ENCODE measurements around the gene PCSK4.
"Not testable (repeated sequence)": the region's sequence is repeated elsewhere in the genome, so short reads cannot be mapped to it uniquely, and the experiment has no call there.

Gene PCSK4

GRCh38 chr19:1521636-1522035 lies 31.5 kb upstream of the PCSK4 start:
- no peak for DNase-seq

DNA sequence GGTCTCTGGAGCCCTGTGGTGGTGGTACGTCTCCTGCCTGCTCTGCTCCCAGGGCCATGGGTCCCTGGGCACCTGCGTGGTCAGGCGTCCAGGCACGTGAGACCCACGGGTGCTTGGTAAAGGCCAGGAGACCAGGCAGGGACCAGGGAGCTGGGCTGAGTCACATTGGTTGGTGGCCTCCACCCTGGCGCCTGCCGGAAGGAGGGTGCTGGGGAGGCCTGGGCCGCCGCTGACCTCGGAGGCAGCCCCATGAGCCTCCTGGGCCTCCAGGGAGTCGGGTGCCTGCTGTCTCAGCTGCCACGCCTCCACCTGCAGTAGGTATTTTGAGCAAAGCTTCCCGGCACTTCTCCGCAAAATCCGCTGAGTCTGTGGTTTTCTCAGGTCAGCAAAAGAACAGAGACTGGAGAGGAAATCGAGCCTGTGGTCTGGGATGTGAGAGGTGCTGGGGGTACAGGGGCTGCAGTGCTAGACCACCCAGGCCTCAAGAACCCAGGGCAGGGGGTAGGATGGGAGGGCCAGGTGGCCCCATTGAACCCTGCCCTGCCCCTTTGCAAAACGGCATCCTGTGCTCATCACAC lies 30.1 kb upstream of the PCSK4 start:
- DNase-seq: no peak

DNA sequence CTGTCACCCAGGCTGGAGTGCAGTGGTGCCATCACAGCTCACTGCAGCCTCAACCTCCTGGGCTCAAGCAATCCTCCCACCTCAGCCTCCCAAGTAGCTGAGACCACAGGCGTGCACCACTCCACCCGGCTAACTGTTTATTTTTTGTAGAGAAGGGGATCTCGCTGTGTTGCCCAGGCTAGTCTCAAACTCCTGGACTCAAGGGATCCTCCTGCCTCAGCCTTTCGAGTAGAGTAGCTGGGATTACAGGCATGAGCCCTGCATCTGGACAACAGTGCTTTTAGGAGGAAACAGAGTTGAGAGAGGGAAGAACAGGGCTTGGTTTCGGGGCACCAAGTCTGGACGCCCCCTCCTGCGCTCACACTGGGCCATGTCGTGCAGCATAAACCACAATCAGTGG lies 29.7 kb upstream of the PCSK4 start:
- DNase-seq: not testable (repeated sequence)

DNA sequence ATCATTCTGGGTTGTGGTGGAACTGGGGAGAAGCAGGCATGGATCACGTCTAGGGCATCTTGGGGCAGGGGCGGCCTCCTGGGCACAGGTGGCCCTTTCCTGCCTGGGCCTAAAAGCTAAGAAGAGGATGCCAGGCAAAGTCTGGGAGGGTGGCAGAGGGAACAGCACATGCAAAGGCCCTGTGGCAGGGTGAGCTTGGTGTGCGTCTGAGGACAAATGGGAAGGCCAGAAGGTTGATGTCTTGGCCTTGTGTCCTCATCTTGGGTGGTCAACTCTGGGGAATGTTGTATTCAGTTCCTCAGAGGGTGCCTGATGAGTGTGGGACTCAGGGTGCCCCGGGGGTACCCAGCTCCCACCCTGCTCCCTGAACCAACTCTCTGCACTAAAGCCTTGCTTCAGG lies 28.3 kb upstream of the PCSK4 start:
- DNase-seq: no peak

- DNase-seq: no peak
Observed at GRCh38 chr19:1516395-1516753, 26.2 kb upstream of the PCSK4 start.

- no peak for DNase-seq
Observed at GRCh38 chr19:1514986-1515721, 25.0 kb upstream of the PCSK4 start.

GRCh38 chr19:1514295-1514661 lies 24.1 kb upstream of the PCSK4 start:
- DNase-seq: no peak

DNA sequence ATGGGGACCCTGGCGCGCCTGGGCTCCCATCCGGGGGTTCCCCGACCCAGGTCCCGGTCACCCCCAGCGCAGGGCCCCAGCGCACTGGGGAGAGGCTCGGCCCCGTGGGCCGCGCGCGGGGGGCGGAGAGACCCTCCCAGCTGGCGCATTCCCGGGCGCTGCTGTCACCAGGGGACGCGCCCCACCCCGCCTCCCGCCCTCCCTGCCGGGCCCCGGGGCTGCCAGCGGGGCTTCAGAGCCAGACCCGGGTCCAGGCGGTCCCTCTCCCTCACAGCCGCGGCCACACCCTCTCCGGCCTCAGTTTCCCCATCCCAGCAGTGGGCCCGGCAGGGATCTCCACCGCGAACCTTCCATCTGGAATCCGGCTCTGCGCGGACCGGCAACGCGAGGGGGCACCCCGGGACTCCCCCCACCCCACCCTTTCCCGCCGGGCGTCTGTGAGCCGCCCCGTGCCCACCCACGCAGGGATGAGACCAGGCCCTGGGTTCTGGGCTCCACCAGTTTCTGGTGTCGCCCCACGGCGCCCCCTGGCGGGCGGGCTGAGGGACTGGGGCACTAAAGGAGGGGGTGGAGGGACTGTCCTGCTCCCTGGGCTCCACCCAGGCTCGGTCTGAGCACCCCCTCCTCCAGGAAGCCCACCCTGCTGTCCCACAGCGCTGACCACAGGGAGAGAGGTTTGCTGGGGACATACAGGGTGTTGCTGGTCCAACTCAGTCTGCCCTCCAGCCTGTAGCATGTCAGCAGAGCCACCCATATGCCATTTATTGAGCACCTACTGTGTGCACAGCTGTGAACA lies 23.5 kb upstream of the PCSK4 start:
- peak; percentile 87 for DNase-seq

GRCh38 chr19:1512671-1513498 lies 22.7 kb upstream of the PCSK4 start, which contains the start of gene ADAMTSL5:
Gene ADAMTSL5, minus strand, starts transcription at chr19:1513019. Its CDS starts 2,076 bp downstream, at chr19:1510943.
- peak; percentile 83 for DNase-seq

DNA sequence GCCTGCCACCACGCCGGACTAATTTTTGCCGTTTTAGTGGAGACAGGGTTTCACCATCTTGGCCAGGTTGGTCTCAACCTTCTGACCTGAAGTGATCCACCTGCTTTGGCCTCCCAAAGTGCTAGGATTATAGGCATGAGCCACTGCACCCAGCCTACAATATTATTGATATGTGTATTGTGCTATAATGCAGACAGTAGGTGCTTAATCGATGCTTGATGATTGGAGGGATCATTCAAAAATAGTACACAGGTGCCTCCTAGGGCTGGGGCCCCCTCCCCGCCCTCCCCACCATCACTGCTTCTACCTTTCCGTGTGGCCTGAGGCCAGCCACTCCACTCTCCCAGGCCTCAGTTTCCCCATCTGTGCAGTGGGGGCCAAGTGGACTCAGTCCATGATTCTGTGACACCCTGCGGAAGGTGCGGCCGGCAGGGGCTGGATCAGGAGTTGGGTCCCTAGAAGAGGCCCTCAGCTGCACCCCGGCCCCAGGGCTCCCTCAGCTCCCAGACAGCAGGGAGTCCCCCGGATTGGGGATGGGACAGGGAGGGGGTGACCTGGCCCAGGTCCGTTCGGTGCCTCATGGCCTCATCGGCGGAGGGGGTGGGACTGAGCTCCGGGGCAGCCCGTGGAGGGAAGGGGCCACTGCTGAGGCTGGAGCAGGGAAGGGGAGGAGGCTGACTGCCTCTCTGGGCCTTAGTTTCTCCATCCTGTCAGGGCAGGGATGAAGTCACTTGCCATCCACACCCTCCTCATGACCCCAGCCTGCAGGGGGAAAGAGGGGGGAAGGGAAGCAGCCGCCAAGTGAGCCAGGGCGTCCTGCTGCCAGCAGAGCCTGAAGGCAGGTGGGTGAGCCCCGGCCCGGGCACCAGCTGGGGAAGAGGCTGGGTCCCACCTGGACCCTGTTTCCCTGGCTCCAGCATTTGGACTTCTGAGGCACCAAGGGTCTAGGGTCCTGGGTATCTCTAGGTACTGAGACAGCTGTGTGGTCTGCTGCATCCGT lies 21.5 kb upstream of the PCSK4 start:
- no peak for DNase-seq

GRCh38 chr19:1510807-1511206 lies 20.7 kb upstream of the PCSK4 start:
- DNase-seq: no peak

GRCh38 chr19:1510442-1510806 lies 20.3 kb upstream of the PCSK4 start:
- no peak for DNase-seq

DNA sequence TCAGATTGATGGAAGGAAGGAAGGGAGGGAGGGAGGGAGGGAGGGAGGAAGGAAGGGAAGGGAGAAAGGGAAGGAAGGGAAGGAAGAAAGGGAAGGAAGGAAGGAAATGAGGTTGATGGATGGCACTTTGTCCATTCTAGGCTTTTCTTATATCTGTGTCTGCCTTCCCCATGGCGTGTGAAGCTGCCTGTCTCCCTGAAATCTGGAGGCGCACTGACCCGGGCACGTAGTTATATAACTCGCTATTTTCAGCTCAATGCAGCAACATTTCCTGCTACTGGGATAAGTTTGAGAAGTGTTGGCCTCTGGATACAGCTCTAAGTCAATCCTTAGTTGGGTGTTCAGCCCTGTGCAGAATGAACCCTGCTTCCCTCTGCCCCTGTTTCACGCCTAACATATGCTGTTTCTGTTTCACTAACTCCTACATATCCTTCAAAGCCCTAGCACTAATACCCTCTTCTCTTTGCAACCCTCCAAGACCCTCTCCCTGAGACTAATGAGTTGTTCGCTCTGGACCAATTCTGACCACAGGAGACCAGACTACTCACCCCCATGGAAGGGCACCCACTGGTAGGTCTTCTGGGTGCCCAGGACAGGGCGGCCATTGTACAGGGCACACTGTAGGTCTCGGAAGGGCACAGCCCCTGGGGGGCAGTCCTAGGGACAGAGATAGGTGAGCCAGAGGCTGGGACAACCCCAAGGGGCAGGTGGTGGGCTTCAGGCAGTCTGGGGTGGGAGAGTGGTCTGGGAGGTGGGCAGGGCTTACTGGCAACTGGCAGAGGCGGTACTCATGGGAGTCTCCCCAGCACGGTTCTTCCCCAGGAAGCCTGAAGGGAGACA lies 19.7 kb upstream of the PCSK4 start:
- DNase-seq: no peak

DNA sequence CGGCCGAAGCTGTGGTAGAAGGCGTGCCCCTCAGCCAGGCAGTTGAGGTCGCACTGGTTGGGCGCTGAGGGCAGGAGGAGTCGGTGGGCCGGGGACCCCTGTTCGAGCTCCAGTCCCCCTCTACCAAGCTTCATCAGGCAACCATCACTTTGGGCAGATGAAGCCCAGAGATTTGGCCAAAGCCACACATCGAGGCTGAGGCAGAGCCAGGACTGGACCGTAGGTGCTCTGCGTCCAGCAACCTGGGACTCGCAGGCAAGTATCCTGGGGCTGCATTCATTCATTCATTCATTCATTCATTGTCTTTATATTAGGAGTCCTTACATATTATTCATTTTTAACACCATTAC lies 18.3 kb upstream of the PCSK4 start:
- no peak for DNase-seq

GRCh38 chr19:1507763-1508506 lies 17.8 kb upstream of the PCSK4 start:
- DNase-seq: peak; percentile 90

DNA sequence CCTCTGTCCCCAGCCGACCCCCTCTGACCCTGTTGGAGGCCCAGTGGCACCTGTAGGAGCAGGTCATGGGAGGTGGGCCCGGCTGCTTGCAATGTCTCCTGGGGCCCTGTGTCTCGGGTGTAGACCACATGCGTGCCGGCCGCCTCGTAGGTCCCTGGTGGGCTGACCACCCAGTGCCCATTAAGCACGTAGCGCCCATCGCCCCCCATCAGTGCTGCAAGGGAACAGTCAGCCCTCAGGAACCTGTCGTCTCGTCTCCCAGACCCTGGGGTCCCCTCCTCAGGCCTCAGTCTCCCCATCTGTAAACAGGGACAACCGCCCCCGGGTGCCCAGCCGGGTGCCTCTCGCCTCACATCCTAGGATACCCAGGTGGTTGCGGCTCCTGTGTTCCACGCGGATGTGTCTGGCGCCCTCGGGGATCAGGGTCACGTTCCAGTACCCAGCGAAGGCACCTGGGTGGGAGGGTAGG lies 17.1 kb upstream of the PCSK4 start:
- no peak for DNase-seq

- DNase-seq: no peak
Observed at GRCh38 chr19:1505991-1506881, 16.1 kb upstream of the PCSK4 start.

DNA sequence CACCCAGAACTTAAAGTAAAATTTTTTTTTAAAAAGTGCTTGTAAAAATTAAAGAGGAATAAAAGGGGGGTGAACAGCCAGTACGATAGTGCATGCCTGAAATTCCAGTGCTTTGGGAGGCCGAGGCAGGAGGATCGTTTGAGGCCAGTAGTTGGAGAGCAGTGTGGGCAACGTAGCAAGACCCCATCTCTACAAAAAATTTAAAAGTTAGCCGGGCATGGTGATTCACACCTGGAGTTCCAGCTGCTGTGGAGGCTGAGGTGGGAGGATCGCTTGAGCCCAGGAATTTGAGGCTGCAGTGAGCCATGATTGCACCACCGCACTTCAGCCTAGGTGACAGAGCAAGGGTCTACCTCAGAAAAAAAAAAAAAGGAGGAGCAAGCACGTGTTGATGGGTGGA lies 14.9 kb upstream of the PCSK4 start:
- no peak for DNase-seq
